ENCODE data around the gene FAM168A. TPM values are rescaled to one million over a fixed set of nuclear protein-coding genes. Genes with fewer than 3 reads are reported as not detected.

Gene FAM168A
- total RNA-seq, 4 donors from 2014 or later, result 28.8 to 53.5 (median 30.6) TPM

DNA sequence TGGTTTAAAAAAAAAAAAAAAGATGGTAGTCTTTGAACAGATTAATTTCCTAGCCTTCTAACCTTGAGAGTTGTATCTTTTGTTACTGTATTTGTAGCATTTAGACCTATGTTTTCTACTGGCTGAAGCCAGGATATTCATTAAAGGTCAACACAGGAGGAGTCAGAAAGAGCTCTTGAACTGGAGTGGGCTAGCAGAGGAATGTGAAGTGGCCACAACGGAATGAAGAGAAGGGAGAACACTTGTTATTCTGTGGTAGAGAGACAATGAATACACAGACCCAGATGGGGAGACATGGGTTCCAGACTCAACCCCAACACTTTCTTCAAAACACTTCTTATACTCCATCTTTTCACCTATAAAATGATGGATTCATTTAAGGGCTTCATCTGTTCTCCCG lies 133.6 kb downstream of the FAM168A start:
- no peaks in the 10 kb centered on the region for H3K9me3 ChIP-seq
- DNase-seq (ENCODE audit: low spot score in 2 of 2), result no peak
- no peak overlapping the region for H3K4me3 ChIP-seq
- H3K4me1 ChIP-seq, result peaks cover 0 to 72% (median 10%) of the 10 kb centered on the region in 4 donors
- H3K27ac ChIP-seq, result peak overlapping the region in 1 of 4 donors; percentile 4
- H3K27me3 ChIP-seq, result no peaks in the 10 kb centered on the region
- 43 to 49% methylated on average over 2 of the region's 2 CpGs for WGBS, 2 donors
- no peak for TF ChIP-seq POLR2A (IDR thresholded peaks at IDR 0.05)
- no peak for TF ChIP-seq EP300 (IDR thresholded peaks at IDR 0.05)
- TF ChIP-seq, protein P1, sequence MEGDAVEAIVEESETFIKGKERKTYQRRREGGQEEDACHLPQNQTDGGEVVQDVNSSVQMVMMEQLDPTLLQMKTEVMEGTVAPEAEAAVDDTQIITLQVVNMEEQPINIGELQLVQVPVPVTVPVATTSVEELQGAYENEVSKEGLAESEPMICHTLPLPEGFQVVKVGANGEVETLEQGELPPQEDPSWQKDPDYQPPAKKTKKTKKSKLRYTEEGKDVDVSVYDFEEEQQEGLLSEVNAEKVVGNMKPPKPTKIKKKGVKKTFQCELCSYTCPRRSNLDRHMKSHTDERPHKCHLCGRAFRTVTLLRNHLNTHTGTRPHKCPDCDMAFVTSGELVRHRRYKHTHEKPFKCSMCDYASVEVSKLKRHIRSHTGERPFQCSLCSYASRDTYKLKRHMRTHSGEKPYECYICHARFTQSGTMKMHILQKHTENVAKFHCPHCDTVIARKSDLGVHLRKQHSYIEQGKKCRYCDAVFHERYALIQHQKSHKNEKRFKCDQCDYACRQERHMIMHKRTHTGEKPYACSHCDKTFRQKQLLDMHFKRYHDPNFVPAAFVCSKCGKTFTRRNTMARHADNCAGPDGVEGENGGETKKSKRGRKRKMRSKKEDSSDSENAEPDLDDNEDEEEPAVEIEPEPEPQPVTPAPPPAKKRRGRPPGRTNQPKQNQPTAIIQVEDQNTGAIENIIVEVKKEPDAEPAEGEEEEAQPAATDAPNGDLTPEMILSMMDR (IDR thresholded peaks at IDR 0.05), result no peak
- no peaks in the 10 kb centered on the region for H3K36me3 ChIP-seq

DNA sequence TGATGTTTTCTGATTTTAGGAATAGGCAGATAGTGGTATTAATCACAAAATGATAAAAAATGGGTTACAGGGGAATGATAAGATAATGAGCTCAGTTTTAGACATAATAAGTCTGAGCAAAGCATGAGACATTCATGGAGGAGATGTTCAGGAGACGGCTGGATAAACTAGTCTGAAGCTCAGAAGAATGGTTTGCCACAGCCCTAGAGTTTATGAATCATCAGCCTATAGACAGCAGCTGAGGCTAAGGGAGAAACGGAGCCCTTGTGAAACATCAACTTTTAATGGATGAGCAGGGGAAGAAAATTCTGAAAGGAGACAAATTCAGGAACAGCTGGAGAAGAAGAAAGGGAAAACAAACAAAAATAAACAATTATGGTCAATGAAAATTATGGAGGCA lies 134.6 kb downstream of the FAM168A start:
- Histone ChIP-seq H3K9me3 (no peaks in the 10 kb centered on the region), H3K4me1 (peaks cover 0 to 62% (median 10%) of the 10 kb centered on the region in 4 donors), H3K27me3 (no peaks in the 10 kb centered on the region), H3K27ac (no peak overlapping the region), H3K4me3 (no peak overlapping the region), H3K36me3 (no peaks in the 10 kb centered on the region)
- 60 to 69% methylated on average over 2 of the region's 2 CpGs for WGBS, 2 donors
- TF ChIP-seq, protein P1 (IDR thresholded peaks at IDR 0.05), result no peak
- no peak for TF ChIP-seq EP300 (IDR thresholded peaks at IDR 0.05)
- TF ChIP-seq POLR2A (IDR thresholded peaks at IDR 0.05), result no peak
- no peak for DNase-seq (ENCODE audit: low spot score in 2 of 2)

DNA sequence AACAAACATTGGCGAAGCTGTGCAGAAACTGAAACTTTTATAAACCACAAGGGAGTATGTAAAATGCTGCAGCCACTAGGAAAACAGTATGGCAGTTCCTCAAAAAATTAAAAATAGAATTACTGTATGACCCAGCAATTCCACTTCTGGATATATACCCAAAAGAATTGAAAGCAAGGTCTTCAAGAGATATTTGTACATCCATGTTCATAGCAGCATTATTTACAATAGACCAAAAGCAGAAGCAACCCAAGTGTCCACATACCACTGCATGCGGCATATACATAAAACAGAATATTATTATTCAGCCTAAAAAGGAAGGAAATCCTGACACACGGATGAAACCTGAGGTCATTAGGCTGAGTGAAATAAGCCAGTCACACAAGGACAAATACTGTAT lies 135.9 kb downstream of the FAM168A start:
- no peak for TF ChIP-seq POLR2A (IDR thresholded peaks at IDR 0.05)
- peak in 1 of 2 donors; percentile 13 for TF ChIP-seq EP300 (IDR thresholded peaks at IDR 0.05)
- Histone ChIP-seq H3K36me3 (no peaks in the 10 kb centered on the region), H3K9me3 (no peaks in the 10 kb centered on the region), H3K27ac (no peak overlapping the region), H3K4me3 (no peak overlapping the region), H3K4me1 (peaks cover 0 to 49% (median 7%) of the 10 kb centered on the region in 4 donors), H3K27me3 (no peaks in the 10 kb centered on the region)
- DNase-seq (ENCODE audit: low spot score in 2 of 2), result no peak
- 57 to 61% methylated on average over 3 of the region's 3 CpGs for WGBS, 2 donors

GRCh38 chr11:73461335-73461840 lies 136.5 kb downstream of the FAM168A start:
- 61 to 68% methylated on average over 2 of the region's 2 CpGs for whole genome bisulfite sequencing, 2 donors
- Histone ChIP-seq H3K27ac (no peak overlapping the region), H3K4me3 (no peak overlapping the region), H3K27me3 (no peaks in the 10 kb centered on the region), H3K36me3 (no peaks in the 10 kb centered on the region), H3K9me3 (no peaks in the 10 kb centered on the region), H3K4me1 (peaks cover 0 to 43% (median 7%) of the 10 kb centered on the region in 4 donors)
- DNase-seq (ENCODE audit: low spot score in 2 of 2), result no peak
- TF ChIP-seq POLR2A (IDR thresholded peaks at IDR 0.05) (no peak), EP300 (IDR thresholded peaks at IDR 0.05) (no peak)
- TF ChIP-seq, protein P1 (IDR thresholded peaks at IDR 0.05), result no peak

GRCh38 chr11:73458201-73458600 lies 139.7 kb downstream of the FAM168A start:
- no peak for DNase-seq (ENCODE audit: low spot score in 2 of 2)
- TF ChIP-seq, protein P1 (IDR thresholded peaks at IDR 0.05), result no peak
- TF ChIP-seq POLR2A (IDR thresholded peaks at IDR 0.05) (no peak), EP300 (IDR thresholded peaks at IDR 0.05) (no peak)
- Histone ChIP-seq H3K4me1 (peaks cover 0 to 18% (median 3%) of the 10 kb centered on the region in 4 donors), H3K27me3 (no peaks in the 10 kb centered on the region), H3K4me3 (no peak overlapping the region), H3K9me3 (no peaks in the 10 kb centered on the region), H3K36me3 (no peaks in the 10 kb centered on the region), H3K27ac (no peak overlapping the region)
- WGBS, 2 donors, result 95 to 97% methylated on average over 1 of the region's 1 CpG

Data from tibial nerve (tissue), 4 donors.